Measurements from ENCODE around the gene GAB3.

The GAB3 gene

GRCh38 chrX:154750301-154751202 is at the start of gene GAB3:
TSS of gene GAB3 (minus strand) at chrX:154751077. CDS start at chrX:154751025, 52 bp downstream.
- DNase-seq, result no peak

DNA sequence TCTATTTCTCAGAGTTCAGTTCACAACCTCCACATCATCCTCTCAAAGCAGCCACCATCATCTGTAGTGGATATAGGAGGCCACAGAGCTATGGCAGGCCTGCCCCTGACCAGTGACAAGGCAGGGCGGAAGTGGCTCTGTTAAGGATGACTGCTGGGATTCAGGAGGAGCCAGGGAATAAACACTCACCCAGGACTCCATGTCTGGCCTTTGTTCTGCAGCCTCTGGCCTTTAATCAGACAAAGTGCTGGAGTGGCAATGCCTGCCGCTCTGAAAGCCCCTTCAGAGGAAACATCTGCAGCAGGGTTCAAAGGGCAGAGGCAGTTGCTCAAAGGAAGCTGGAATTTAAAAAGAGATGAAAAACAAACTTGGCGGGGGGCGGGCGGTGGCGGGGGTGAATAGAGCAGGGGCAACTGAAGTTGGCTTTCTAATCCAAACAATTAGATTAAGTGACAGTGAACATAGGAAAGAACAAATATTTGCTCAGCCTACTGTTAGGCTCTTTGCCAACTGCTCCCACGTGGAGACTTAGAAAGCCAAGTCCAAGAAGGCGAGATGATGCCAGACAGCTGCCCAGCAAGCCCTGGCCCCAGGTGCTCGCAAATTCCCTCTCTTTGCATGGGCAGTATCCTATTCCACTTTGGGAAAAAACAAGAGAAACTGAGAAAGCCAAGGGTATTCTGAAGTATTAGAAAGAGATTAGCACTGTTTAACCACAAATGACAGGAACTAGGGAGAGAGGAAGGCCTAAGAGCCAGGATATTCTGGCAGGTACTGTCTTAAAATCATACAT is 48.9 kb upstream of the GAB3 start:
- DNase-seq, result peak; percentile 83 to 91

DNA sequence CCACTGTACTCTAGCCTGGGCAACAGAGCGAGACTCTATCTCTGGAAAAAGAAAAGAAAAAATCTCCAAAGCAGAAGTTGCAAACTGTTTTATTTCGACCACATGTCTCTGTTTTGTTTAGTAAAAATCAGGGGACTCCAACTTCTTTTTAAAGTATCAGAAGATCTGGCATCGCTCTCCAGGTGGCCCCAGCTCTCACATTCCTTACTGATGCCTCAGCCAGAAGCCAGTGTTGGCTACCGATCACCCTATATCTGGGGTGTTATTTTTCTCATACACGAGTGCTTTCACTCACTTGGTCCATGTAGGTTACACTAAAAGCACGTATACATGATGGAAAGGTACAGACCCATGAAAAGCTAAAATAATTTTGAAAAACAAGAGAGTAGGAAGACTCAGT is 46.1 kb upstream of the GAB3 start:
- DNase-seq, result no peak

DNA sequence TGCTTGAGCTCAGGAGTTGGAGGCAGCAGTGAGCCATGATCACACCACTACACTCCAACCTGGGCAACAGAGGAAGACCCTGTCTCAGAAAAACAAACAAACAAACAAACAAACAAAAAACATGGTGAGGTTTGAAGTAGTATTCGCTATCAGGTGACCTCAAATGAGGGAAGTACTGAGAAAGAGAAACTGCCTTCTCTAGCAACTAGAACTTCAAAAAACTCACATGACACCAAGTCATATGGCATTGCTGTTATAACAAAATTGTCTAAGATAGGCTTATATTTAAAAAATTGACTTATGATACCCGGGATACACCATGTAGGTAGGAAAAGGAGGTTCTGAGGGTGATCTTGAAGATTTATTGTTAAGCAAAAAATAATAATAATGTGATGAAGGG is 44.1 kb upstream of the GAB3 start:
- no peak for DNase-seq

- no peak for DNase-seq
Measured at GRCh38 chrX:154793084-154793795, 42.4 kb upstream of the GAB3 start.

DNA sequence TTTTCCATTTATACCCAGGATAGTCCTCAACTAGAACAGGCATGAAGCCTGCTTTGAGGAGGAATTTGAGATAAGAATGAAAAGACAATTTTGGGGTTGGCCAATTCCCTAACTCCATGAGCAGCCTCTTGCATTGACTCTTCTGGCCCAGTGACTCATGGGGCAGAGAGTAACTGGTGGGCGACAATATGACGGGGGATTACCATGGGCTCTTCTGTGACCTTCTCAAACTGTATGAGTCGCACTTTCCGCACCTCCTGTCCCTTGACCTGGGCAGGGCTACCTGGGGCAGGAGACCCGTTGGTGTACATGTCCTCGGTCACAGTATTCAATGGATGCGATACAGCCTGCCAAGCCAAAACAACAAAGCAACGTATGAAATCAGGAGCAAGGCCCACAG is 41.1 kb upstream of the GAB3 start:
- no peak for DNase-seq

- DNase-seq, result no peak
Measured at GRCh38 chrX:154791467-154791866, 40.6 kb upstream of the GAB3 start.

DNA sequence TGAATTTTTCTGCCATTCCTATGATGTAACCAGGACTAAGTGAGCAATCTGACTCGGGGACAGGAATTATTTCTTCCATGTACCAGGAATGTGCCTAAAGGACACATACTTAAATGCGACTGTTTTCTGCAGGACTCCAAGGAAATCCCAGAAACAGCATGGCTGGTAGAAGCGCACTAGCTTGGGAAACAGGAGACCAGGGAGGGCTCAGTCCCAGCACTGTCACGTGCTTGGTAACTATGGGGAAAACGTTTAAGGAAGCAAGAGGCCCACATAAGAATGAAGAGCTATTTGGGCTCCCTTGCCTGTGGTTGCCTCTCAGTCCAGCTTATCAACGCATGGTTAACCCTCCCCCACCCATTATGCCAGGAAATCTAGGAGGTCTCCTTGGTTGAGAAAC is 34.8 kb upstream of the GAB3 start:
- no peak for DNase-seq

DNA sequence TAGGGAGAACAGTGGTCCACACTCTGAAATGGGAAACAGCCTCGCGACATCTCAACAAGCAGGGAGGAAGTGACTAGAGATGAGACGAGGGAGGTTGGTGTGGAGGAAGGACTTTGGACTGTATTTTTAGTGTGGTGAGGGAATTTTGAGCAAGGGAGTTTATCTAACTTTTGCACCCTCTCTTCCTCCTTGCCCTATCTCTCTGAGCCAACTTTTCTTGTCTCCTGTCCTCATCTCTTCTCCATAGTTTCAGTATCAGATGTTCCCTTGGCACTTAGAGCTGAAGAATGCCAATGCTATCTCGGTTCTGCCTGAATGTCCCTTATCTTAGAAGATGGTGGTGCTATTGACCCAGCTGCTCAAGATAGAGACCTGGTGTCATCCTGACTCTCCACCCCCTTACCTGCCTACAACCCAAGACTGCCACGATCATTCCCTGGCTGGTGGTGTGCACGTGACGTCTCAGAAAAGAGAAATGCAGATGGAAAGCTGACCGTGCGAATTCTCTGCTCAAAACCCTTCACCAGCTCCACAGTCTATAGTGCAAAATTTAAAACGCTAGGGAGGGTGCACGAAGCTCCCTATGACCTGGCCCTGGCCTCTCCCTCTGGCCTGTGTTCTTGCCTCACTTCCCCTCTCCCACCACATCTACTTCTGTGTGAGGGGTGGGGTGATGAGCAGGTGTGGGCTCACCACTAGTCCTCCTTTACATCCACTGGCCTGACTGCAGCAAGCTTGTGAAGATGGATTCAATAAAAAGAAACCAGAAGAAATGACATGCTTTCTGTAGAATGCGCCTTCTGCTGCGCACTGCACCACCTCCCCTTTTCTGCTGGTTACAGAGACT is 33.5 kb upstream of the GAB3 start:
- DNase-seq, result no peak

- DNase-seq, result no peak
Measured at GRCh38 chrX:154780968-154781367, 30.1 kb upstream of the GAB3 start.

DNA sequence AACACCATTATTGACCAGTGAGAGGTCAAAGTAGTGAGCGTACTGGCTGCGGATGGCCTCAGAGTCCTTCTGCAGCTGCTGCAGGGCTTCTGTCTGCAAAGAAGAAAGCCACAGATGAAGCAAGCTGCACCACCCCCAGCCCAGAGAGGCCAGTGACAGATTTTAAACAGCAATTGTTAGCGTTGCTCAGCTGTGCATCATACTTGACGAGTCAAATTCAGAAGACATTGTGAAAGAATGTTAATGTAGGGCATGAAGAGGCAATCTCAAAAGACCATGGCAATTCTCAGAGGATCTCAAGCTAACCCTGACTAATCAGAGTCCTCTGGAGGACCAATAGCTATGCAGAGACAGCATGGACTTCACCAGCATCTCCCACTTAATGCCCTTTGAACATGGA is 28.4 kb upstream of the GAB3 start:
- no peak for DNase-seq

DNA sequence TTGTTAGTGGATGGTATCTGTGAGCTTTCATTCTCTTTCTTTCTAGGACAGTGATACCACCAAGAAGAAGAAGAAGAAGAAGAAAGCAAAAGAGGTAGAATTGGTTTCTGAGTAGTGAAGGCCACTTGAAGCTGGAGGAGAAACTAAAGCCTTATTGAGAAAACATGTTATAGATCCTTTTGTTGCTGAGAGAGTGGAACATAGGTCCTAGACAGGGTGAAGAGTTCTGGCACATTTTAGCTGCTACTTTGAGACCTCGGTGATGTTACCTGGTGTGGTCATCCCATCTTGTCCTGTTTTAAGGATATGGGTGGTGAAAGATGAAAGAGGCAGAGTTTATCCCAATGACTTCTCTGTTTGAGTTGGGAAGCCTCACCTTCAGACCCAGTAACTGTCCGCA is 25.9 kb upstream of the GAB3 start:
- DNase-seq, result no peak

GRCh38 chrX:154775419-154776349 is 24.8 kb upstream of the GAB3 start:
- DNase-seq, result no peak

- no peak for DNase-seq
Measured at GRCh38 chrX:154774622-154775021, 23.7 kb upstream of the GAB3 start.

GRCh38 chrX:154762537-154763296 is 11.8 kb upstream of the GAB3 start, which contains the start of gene DKC1:
TSS of gene DKC1 (plus strand) at chrX:154762864. CDS start at chrX:154762966, 102 bp downstream.
- DNase-seq, result peak; percentile 84 to 89

DNA sequence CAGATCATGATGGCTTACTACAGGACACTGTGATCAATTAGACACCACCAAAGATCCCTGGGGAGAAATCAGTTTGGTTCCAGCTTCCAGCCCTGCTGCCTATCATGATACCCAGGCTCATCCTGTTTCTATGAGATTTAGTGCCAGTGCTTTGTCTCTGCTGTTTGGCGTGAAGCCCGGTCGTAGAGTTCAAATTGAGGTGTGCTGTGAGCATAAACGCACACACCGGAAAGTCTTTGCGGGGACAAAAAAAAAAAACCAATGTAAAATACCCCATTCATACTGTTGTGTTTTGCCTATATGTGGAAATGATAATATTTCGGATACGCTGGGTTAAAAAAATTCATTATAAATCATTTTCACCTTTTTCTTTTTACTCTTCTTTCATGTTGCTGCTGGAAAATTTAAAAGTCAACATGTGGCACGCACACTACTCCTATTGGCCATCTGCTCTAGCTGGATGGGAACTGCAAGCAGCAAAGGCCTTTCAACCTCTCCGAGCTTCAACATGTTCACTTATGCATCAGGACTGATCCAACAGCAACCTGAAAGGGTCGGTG is 11.2 kb upstream of the GAB3 start:
- DNase-seq, result peak in 1 of 2 experiments; percentile 34

GRCh38 chrX:154758696-154759095 is 7.8 kb upstream of the GAB3 start:
- no peak for DNase-seq

DNA sequence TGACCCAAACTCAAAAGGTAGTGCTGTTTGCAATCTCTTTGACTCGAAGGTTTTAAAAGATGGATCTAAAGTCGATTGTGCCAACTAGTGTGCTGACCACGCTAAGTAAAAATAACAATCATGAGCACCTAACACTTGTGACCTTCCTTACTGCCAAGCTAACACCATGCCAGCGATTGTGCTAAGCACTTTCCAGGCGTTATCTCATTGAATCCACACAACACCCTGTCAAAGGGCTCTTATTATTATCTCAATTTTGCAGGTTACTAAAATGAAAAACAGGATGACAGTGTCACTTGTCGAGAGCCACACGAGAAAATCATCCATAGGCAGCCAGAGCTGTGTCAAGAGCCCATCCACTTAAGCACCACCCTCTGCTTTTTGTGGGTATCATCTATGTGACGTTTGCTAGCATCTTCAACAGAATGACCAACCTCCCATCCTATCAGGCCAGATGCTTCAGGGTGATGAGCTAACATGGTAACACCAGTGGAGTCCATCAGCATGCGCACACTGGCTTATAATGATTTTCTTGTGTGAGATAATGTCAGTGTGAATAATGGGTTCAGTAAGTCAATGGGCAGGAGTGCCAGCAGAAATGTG is 893 bp upstream of the GAB3 start:
- no peak for DNase-seq

DNA sequence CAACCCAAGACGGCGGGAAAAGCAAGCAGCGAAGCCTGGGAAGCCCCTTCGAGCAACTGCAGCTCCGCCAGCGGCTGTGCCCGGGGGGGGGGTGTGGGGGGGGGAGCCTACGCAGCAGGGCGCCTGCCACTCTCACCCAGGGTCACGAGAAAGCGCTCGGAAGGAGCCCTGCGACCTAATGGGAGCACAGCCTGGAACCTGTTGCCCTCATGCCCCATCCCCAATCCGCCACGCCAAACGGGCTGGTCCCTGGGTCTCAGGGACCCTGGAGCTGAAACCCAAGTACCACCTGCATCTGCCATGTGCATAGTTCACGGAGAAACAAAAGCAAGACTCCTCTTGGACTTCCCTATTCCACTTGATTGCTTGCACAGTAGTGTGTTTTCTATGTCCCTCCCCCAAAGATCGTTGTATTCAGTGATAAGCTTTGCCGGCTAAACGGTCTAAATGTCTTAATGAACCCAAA is 359 bp upstream of the GAB3 start:
- no peak for DNase-seq

All from SHP77 (cell line).